Muscle layer of colon (tissue), 2 donors: ENCODE measurements around the gene RHNO1.

ENCODE experiments used
- H3K27ac ChIP-seq: one replicate; pipeline ENCODE4 v1.7.0; 2013; ENCODE audit warnings: low read depth, mild to moderate bottlenecking, low read length, moderate library complexity
- H3K27me3 ChIP-seq, 2 donors: one replicate each; pipeline ENCODE4 v1.7.0; 2013; ENCODE audit warnings: low read length in 2 of 2, mild to moderate bottlenecking in 2 of 2; ENCODE audit not compliant: insufficient read depth in 2 of 2, control insufficient read depth in 1 of 2
- H3K36me3 ChIP-seq: one replicate; pipeline ENCODE4 v1.7.0; 2013; ENCODE audit warnings: mild to moderate bottlenecking, low read length; ENCODE audit not compliant: insufficient read depth
- H3K4me1 ChIP-seq: one replicate; pipeline ENCODE4 v1.7.0; 2013; ENCODE audit warnings: mild to moderate bottlenecking, low read length; ENCODE audit not compliant: insufficient read depth
- H3K4me3 ChIP-seq, 2 donors: one replicate each; pipeline ENCODE4 v1.7.0; 2013; ENCODE audit warnings: low read length in 2 of 2, low read depth in 1 of 2, mild to moderate bottlenecking in 1 of 2, moderate library complexity in 1 of 2
- H3K9ac ChIP-seq: one replicate; pipeline ENCODE4 v1.7.0; 2013; ENCODE audit warnings: low read length
- H3K9me3 ChIP-seq: one replicate; pipeline ENCODE4 v1.7.0; 2013; ENCODE audit warnings: mild to moderate bottlenecking, low read length
- donor health status: abdominal sarcoma.
- donor health status: Adenocarcinoma of cecum.

RHNO1 gene

GRCh38 chr12:2844786-2845185 is 32.2 kb upstream of the RHNO1 start:
- H3K9ac ChIP-seq, result no peak overlapping the region
- H3K36me3 ChIP-seq, result peaks cover 2% of the 10 kb centered on the region
- H3K4me3 ChIP-seq, result no peak overlapping the region
- no peaks in the 10 kb centered on the region for H3K27me3 ChIP-seq
- no peaks in the 10 kb centered on the region for H3K9me3 ChIP-seq
- H3K4me1 ChIP-seq, result no peaks in the 10 kb centered on the region
- no peak overlapping the region for H3K27ac ChIP-seq

GRCh38 chr12:2845280-2845679 is 31.7 kb upstream of the RHNO1 start:
- Histone ChIP-seq H3K4me1 (no peaks in the 10 kb centered on the region), H3K27ac (no peak overlapping the region), H3K9ac (no peak overlapping the region), H3K4me3 (no peak overlapping the region), H3K36me3 (no peaks in the 10 kb centered on the region), H3K9me3 (no peaks in the 10 kb centered on the region), H3K27me3 (no peaks in the 10 kb centered on the region)

GRCh38 chr12:2851931-2852330 is 25.1 kb upstream of the RHNO1 start:
- Histone ChIP-seq H3K27ac (no peak overlapping the region), H3K36me3 (no peaks in the 10 kb centered on the region), H3K9me3 (no peaks in the 10 kb centered on the region), H3K4me3 (no peak overlapping the region), H3K9ac (no peak overlapping the region), H3K4me1 (no peaks in the 10 kb centered on the region), H3K27me3 (no peaks in the 10 kb centered on the region)

- H3K9me3 ChIP-seq, result no peaks in the 10 kb centered on the region
Measured at GRCh38 chr12:2853626-2854025, 23.4 kb upstream of the RHNO1 start.

GRCh38 chr12:2854669-2855453 is 22.2 kb upstream of the RHNO1 start:
- H3K4me1 ChIP-seq, result no peaks in the 10 kb centered on the region
- H3K4me3 ChIP-seq, result no peak overlapping the region
- H3K27ac ChIP-seq, result no peak overlapping the region
- peaks cover 5% of the 10 kb centered on the region for H3K36me3 ChIP-seq
- H3K27me3 ChIP-seq, result no peaks in the 10 kb centered on the region
- no peaks in the 10 kb centered on the region for H3K9me3 ChIP-seq
- no peak overlapping the region for H3K9ac ChIP-seq

More at GRCh38 chr12:2853626-2854025, 23.4 kb upstream of the RHNO1 start:
- H3K4me1 ChIP-seq, result no peaks in the 10 kb centered on the region
- no peak overlapping the region for H3K4me3 ChIP-seq
- H3K36me3 ChIP-seq, result peaks cover 5% of the 10 kb centered on the region
- no peaks in the 10 kb centered on the region for H3K27me3 ChIP-seq
- H3K9ac ChIP-seq, result no peak overlapping the region
- H3K27ac ChIP-seq, result no peak overlapping the region

GRCh38 chr12:2855546-2855945 is 21.5 kb upstream of the RHNO1 start:
- H3K27me3 ChIP-seq, result no peaks in the 10 kb centered on the region
- H3K4me3 ChIP-seq, result no peak overlapping the region
- H3K9ac ChIP-seq, result no peak overlapping the region
- H3K27ac ChIP-seq, result no peak overlapping the region
- no peaks in the 10 kb centered on the region for H3K4me1 ChIP-seq
- H3K9me3 ChIP-seq, result no peaks in the 10 kb centered on the region
- peaks cover 5% of the 10 kb centered on the region for H3K36me3 ChIP-seq

- Histone ChIP-seq H3K9ac (no peak overlapping the region), H3K4me3 (no peak overlapping the region), H3K27ac (no peak overlapping the region), H3K27me3 (no peaks in the 10 kb centered on the region), H3K9me3 (no peaks in the 10 kb centered on the region), H3K4me1 (no peaks in the 10 kb centered on the region), H3K36me3 (peaks cover 5% of the 10 kb centered on the region)
Measured at GRCh38 chr12:2856051-2856450, 21.0 kb upstream of the RHNO1 start.

- Histone ChIP-seq H3K27me3 (no peaks in the 10 kb centered on the region), H3K4me1 (no peaks in the 10 kb centered on the region), H3K9me3 (no peaks in the 10 kb centered on the region), H3K9ac (no peak within 1 kb of the TSS), H3K27ac (no peak within 1 kb of the TSS), H3K36me3 (peaks cover 5% of the 10 kb centered on the region), H3K4me3 (no peak within 1 kb of the TSS)
Measured at GRCh38 chr12:2857021-2857431, 20.0 kb upstream of the RHNO1 start, which contains the start of gene TEX52. TSS of gene TEX52 (minus strand) at chr12:2857039. CDS start at chr12:2857026, 13 bp downstream.

- Histone ChIP-seq H3K36me3 (peaks cover 5% of the 10 kb centered on the region), H3K4me3 (no peak overlapping the region), H3K27ac (no peak overlapping the region), H3K4me1 (no peaks in the 10 kb centered on the region), H3K27me3 (no peaks in the 10 kb centered on the region), H3K9me3 (no peaks in the 10 kb centered on the region), H3K9ac (no peak overlapping the region)
Measured at GRCh38 chr12:2857576-2857975, 19.4 kb upstream of the RHNO1 start.

- H3K27ac ChIP-seq, result no peak overlapping the region
- no peaks in the 10 kb centered on the region for H3K27me3 ChIP-seq
- no peak overlapping the region for H3K4me3 ChIP-seq
- no peaks in the 10 kb centered on the region for H3K4me1 ChIP-seq
- no peaks in the 10 kb centered on the region for H3K9me3 ChIP-seq
- no peak overlapping the region for H3K9ac ChIP-seq
- H3K36me3 ChIP-seq, result peaks cover 5% of the 10 kb centered on the region
Measured at GRCh38 chr12:2858334-2858733, 18.7 kb upstream of the RHNO1 start.

GRCh38 chr12:2858944-2859421 is 18.0 kb upstream of the RHNO1 start:
- Histone ChIP-seq H3K36me3 (peaks cover 5% of the 10 kb centered on the region), H3K9me3 (no peaks in the 10 kb centered on the region), H3K4me3 (no peak overlapping the region), H3K27me3 (no peaks in the 10 kb centered on the region), H3K9ac (no peak overlapping the region), H3K4me1 (no peaks in the 10 kb centered on the region), H3K27ac (no peak overlapping the region)

- no peak overlapping the region for H3K9ac ChIP-seq
- H3K27ac ChIP-seq, result no peak overlapping the region
- H3K4me1 ChIP-seq, result no peaks in the 10 kb centered on the region
- H3K27me3 ChIP-seq, result no peaks in the 10 kb centered on the region
- H3K4me3 ChIP-seq, result no peak overlapping the region
- H3K9me3 ChIP-seq, result no peaks in the 10 kb centered on the region
- H3K36me3 ChIP-seq, result peaks cover 5% of the 10 kb centered on the region
Measured at GRCh38 chr12:2860170-2860569, 16.9 kb upstream of the RHNO1 start.
